GM21619 (cell line): ENCODE data around the gene ZNRF2.

Experiments used
- ATAC-seq: cut with Tn5 transposase; IDR thresholded peaks from one replicate; pipeline ENCODE4 v1.9.1; 2021; ENCODE audit not compliant: unreplicated experiment

Gene ZNRF2

GRCh38 chr7:30396389-30396788 is 112.0 kb downstream of the ZNRF2 start:
- ATAC-seq = no peak

GRCh38 chr7:30403477-30403876 is 119.1 kb downstream of the ZNRF2 start:
- no peak for ATAC-seq

DNA sequence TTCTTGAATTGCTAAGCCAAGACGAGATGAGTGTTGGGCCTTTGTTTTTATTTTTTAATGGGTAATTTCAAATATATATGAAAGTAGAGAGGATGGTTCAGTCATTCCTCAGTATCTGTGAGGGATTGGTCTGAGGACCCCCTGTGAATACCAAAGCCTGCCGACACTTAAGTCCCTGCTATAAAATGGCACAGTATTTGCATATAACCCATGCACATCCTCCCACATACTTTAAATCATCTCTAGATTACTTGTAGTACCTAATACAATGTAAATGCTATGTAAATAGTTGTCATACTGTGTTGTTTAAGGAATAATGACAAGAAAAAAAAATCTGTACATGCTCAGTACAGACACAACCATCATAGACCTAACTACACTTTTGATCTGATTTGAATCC is 120.8 kb downstream of the ZNRF2 start:
- no peak for ATAC-seq

DNA sequence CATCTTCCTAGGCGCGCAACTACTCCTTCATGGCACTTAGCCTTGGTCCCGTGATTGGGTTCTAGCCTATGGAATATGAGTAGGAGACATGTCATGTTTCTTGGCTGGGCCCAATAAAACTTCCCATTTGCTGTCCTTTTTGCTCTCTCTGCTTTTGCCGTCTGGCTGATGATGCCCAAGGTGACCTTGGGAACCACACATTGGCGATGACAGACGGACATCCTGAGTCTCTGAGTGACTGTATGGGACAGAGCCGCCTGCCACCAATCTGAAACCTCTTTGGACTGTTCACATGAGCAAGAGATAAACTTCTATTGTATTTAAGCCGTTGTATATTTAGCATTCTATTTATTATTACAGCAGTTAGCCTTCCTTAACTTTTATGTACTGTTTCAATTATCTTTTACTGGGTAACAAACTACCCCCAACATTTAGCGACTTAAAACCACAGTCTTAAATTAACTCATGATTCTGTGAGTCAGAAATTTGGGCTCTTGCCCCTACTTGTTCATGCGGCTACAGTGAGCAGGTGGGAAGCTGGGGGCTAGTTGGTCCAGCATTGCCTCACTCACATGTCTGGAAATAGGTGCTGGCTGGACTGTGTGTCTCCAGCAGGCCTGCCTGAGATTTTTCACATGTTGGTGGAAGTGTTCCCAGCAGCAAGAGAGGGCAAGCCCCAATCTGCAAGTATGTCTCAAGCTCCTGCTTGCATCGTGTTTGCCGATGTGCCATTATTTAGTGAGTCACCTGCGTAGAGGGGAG is 122.4 kb downstream of the ZNRF2 start:
- no peak for ATAC-seq

GRCh38 chr7:30411173-30411572 is 126.8 kb downstream of the ZNRF2 start:
- no peak for ATAC-seq

DNA sequence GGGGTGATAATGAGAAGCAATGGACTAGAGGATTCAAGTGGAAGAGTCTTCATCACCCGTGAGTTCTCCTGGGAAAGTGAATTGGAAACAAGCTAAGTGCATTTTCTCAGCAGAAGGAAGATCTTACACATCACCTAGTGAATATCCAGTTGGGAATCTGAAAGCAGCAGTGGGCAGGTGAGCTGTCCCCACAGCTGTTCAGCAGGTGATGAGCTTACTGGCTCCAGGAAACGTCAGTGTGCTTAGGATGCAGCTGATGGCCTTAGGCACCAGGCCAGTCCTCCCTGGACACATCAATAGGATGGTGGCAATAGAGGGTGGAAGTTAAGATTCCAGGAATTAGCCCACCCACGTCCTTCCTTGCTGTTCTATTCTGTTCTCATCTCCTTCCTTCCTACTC is 127.5 kb downstream of the ZNRF2 start:
- no peak for ATAC-seq

- no peak for ATAC-seq
Observed at GRCh38 chr7:30412782-30413504, 128.5 kb downstream of the ZNRF2 start.

DNA sequence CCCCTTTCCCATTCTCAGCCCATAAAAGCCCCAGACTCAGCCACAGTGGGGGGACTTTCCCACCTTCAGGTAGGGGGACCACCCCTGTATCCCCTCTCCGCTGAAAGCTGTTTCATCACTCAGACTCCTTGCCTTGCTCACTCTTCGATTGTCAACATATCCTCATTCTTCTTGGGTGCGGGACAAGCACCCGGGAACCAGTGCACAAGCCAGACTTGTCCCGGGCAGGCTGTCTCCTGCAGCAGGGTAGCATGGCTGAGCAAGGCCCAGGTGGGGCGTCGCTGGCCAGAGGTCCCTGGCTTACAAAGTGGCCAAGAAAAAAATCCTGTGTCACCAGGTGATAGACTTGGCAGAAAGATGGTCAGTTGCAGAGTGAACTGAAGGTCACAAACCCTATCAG is 129.5 kb downstream of the ZNRF2 start:
- ATAC-seq = no peak
